ENCODE measurements around the gene DSTN. TPM values are rescaled to one million over a fixed set of nuclear protein-coding genes. Genes with fewer than 3 reads are reported as not detected.

The DSTN gene
- total RNA-seq, 4 donors from 2014 or later = 79.2 to 128 (median 88.5) TPM

DNA sequence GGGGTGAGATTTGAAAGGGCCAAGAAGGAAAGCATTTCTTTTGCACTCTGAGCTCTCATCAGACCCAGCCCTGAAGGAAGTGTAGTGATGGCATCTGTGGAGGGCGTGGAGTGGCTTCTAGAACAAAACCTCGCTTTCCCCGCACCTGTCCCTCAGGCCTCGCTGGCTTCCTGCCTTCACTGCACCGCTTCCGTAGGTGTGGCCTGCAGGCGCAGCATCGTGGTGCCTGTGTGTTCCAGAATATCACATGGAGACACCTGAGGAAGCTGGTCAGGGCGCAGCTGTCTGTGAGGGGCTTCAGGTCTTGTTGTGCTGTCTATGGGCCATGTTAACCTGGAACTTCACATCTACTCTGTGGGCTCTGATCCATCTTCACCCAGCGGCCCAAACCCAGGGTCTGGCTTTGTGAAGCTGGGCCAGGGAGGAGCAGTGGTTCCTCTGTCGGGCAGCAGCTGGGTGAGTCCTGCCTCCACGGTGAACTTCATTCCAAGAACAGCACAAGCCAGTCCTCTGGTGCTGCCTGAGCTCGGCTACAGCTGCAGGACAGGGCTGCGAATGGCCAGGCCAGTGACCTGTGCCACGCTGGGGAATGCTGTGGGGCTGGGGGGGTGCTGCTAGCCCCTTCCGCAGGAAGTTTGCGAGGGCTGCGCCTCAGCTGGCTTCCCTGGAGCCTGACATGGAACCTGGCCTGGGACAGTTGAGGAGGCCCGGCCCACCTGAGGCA is 40.9 kb downstream of the DSTN start:
- H3K27me3 ChIP-seq = no peaks in the 10 kb centered on the region
- ATAC-seq (no peak), DNase-seq (no peak)
- no peaks in the 10 kb centered on the region for H3K9me3 ChIP-seq
- TF ChIP-seq POLR2A (IDR thresholded peaks at IDR 0.05) = no peak
- TF ChIP-seq, protein P1, sequence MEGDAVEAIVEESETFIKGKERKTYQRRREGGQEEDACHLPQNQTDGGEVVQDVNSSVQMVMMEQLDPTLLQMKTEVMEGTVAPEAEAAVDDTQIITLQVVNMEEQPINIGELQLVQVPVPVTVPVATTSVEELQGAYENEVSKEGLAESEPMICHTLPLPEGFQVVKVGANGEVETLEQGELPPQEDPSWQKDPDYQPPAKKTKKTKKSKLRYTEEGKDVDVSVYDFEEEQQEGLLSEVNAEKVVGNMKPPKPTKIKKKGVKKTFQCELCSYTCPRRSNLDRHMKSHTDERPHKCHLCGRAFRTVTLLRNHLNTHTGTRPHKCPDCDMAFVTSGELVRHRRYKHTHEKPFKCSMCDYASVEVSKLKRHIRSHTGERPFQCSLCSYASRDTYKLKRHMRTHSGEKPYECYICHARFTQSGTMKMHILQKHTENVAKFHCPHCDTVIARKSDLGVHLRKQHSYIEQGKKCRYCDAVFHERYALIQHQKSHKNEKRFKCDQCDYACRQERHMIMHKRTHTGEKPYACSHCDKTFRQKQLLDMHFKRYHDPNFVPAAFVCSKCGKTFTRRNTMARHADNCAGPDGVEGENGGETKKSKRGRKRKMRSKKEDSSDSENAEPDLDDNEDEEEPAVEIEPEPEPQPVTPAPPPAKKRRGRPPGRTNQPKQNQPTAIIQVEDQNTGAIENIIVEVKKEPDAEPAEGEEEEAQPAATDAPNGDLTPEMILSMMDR (IDR thresholded peaks at IDR 0.05 in 4 of 5, conservative IDR thresholded peaks at IDR 0.05 in 1 of 5) = no peak
- intact Hi-C loops (cut with DNase I; ENCODE audit: low total_unique reads) = loop anchor here (5.0 kb wide), 1 partner anchor 38 kb away; the partner anchor contains the start of gene DSTN
- in situ Hi-C loops (cut with MboI; ENCODE audit: low sequenced_read_pairs in 4 of 4) = no loop called here
- no peak overlapping the region for H3K4me3 ChIP-seq
- H3K4me1 ChIP-seq = peaks cover 0 to 7% of the 10 kb centered on the region in 2 donors
- H3K36me3 ChIP-seq = no peaks in the 10 kb centered on the region
- H3K27ac ChIP-seq = peak overlapping the region in 2 of 4 donors; percentile 10 to 41

GRCh38 chr20:17611290-17611539 is 41.3 kb downstream of the DSTN start:
- Histone ChIP-seq H3K27ac (peak overlapping the region in 2 of 4 donors; percentile 10 to 41), H3K9me3 (no peaks in the 10 kb centered on the region), H3K36me3 (no peaks in the 10 kb centered on the region), H3K4me3 (no peak overlapping the region), H3K27me3 (no peaks in the 10 kb centered on the region), H3K4me1 (peaks cover 0 to 7% of the 10 kb centered on the region in 2 donors)
- TF ChIP-seq, protein P1 (IDR thresholded peaks at IDR 0.05 in 4 of 5, conservative IDR thresholded peaks at IDR 0.05 in 1 of 5) = no peak
- TF ChIP-seq POLR2A (IDR thresholded peaks at IDR 0.05) = no peak
- no peak for DNase-seq
- in situ Hi-C loops (cut with MboI; ENCODE audit: low sequenced_read_pairs in 4 of 4) (no loop called here), intact Hi-C loops (cut with DNase I; ENCODE audit: low total_unique reads) (loop anchor here (5.0 kb wide), 1 partner anchor 39 kb away; the partner anchor contains the start of gene DSTN)
- ATAC-seq = no peak

DNA sequence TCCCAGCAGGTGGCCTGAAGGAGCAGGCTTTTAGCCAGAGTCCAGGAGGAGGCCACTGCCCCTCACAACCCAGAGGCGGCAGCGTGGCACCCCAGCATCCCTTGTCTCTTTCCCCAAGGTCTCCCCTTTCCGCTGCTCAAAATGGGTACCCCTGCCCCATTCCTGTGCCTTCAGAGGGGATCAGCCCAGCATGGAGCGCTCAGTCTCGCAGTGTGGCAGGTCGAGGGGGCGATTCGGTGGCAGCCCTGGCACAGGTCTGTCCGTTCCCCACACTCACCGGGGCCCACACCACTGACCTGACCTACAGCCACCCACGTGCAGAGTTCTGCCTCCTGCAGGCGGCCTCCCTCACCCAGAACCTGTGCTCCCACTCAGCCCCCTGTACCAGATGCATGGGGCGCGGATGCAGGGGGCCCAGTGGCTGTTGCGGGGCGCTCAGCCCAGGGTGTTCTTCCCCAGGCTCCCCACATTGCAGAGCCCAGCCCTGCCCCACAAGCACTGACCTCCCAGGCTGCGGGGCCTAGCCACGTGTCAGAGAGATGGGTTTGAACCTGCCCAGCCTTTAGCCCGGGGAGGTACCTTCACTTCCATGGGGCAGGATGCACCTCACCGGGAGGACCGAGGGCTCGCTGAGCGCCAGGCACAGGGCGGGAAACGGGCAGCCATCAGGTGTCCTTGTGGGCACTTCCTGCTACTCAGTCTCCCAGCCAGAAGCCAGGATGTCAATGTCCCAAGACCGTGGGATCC is 41.8 kb downstream of the DSTN start:
- in situ Hi-C loops (cut with MboI; ENCODE audit: low sequenced_read_pairs in 4 of 4) (no loop called here), intact Hi-C loops (cut with DNase I; ENCODE audit: low total_unique reads) (loop anchor here (5.0 kb wide), 1 partner anchor 39 kb away; the partner anchor contains the start of gene DSTN)
- no peak overlapping the region for H3K4me3 ChIP-seq
- DNase-seq = no peak
- H3K36me3 ChIP-seq = no peaks in the 10 kb centered on the region
- peak overlapping the region in 3 of 4 donors; percentile 10 to 41 (median 29) for H3K27ac ChIP-seq
- peaks cover 0 to 7% of the 10 kb centered on the region in 2 donors for H3K4me1 ChIP-seq
- H3K27me3 ChIP-seq = no peaks in the 10 kb centered on the region
- TF ChIP-seq, protein P1 (IDR thresholded peaks at IDR 0.05 in 4 of 5, conservative IDR thresholded peaks at IDR 0.05 in 1 of 5) = peak in 1 of 5 experiments; percentile 24
- no peak for TF ChIP-seq POLR2A (IDR thresholded peaks at IDR 0.05)
- no peaks in the 10 kb centered on the region for H3K9me3 ChIP-seq
- ATAC-seq = no peak

DNA sequence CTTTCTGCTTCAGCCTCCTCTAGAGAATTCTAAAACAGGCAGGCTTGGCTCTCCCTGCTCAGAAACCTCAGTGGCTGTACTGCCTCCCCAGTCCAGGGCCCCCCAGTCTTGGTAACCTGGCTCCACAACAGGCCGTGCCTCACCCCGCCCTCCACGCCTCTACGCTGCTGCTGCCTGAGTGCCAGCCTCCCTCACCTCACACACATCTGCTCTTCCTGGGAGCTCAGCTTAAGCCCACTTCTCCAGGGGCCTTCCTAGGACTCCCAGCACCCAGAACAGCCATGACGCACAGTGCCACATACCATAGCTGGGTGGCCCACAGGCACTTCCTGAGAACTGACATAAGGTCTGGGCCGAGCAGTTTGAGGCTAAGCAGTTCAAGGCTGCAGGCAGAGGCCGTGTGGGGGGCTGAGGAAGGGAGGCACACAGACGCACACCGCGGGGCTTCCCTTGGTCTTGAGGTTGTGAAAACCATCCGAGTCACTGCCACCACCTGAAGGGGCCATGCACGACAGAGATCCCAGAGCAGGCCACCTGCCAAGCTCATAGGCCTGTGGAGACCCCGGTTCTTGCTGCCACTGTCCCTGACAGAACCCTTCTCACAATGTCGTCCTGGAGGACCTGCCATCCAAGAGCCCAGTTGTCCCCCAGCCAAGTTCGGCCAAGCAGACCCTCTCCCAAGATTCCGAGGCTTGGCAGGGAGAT is 42.6 kb downstream of the DSTN start:
- Histone ChIP-seq H3K4me1 (peaks cover 0 to 7% of the 10 kb centered on the region in 2 donors), H3K27ac (peak overlapping the region in 2 of 4 donors; percentile 29 to 41), H3K9me3 (no peaks in the 10 kb centered on the region), H3K27me3 (no peaks in the 10 kb centered on the region), H3K36me3 (no peaks in the 10 kb centered on the region), H3K4me3 (no peak overlapping the region)
- ATAC-seq (no peak), DNase-seq (no peak)
- no peak for TF ChIP-seq POLR2A (IDR thresholded peaks at IDR 0.05)
- TF ChIP-seq, protein P1 (IDR thresholded peaks at IDR 0.05 in 4 of 5, conservative IDR thresholded peaks at IDR 0.05 in 1 of 5) = no peak
- intact Hi-C loops (cut with DNase I; ENCODE audit: low total_unique reads) (loop anchor here (5.0 kb wide), 1 partner anchor 40 kb away; the partner anchor contains the start of gene DSTN), in situ Hi-C loops (cut with MboI; ENCODE audit: low sequenced_read_pairs in 4 of 4) (no loop called here)
